A549 (cell line): Measurements from ENCODE around the gene NUTF2.

ENCODE experiments used
- MYC ChIP-seq: IDR thresholded peaks from 2 replicates; pipeline ENCODE4 v1.6.1; 2012; ENCODE audit warnings: mild to moderate bottlenecking, inconsistent platforms, low read length, improper control_type of control experiment, borderline replicate concordance
- NR3C1 ChIP-seq: fragments of >200 bp; sonication (Bioruptor Twin); formaldehyde crosslinking; IDR thresholded peaks from 3 replicates; pipeline ENCODE4 v1.6.1; 2017
- RFX5 ChIP-seq: fragments of 450-650 bp; IDR thresholded peaks from 2 replicates; pipeline ENCODE4 v1.7.1; 2014; ENCODE audit warnings: antibody characterized with exemption, mild to moderate bottlenecking, moderate library complexity
- SMC3 ChIP-seq: fragments of >200 bp; sonication (Bioruptor Twin); formaldehyde crosslinking; IDR thresholded peaks from 3 replicates; pipeline ENCODE4 v1.6.1; 2018; ENCODE audit warnings: inconsistent platforms
- ZFP36 ChIP-seq: fragments of 450-650 bp; IDR thresholded peaks from 2 replicates; pipeline ENCODE4 v1.6.1; 2014; ENCODE audit warnings: borderline replicate concordance; ENCODE audit not compliant: partially characterized antibody
- ZNF302 ChIP-seq: fragments of 250-450 bp; sonication (Bioruptor Pico); IDR thresholded peaks from 2 replicates; pipeline ENCODE4 v1.9.0; 2021; ENCODE audit warnings: inconsistent platforms, mild to moderate bottlenecking, moderate library complexity
- TF ChIP-seq, protein P1 (sequence below): fragments of >200 bp; sonication (Bioruptor Twin); formaldehyde crosslinking; IDR thresholded peaks from 3 replicates; pipeline ENCODE4 v1.5.1; 2016
- TF ChIP-seq, protein P2 (sequence below): fragments of 200-600 bp; sonication (generic); IDR thresholded peaks from 2 replicates; pipeline ENCODE4 v1.6.1; 2016; ENCODE audit warnings: antibody characterized with exemption, mild to moderate bottlenecking, moderate library complexity
- TF ChIP-seq, protein P3 (sequence below): IDR thresholded peaks from 2 replicates; pipeline ENCODE4 v1.6.1; 2012

DNA sequence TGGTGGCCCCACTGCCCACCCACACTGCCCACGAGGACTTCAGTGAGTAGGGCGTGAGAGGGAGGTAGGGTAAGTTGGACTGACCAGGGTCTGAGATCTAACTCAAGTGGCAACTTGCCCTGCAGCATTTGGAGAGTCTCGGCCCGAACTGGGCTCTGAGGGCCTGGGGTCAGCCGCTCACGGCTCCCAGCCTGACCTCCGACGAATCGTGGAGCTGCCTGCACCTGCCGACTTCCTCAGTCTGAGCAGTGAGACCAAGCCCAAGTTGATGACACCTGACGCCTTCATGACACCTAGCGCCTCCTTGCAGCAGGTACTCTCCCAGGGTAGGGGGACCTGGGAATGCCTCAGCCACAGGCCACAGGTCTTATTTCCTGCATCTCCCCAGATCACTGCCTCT lies 32.7 kb downstream of the NUTF2 start:
- no peak for TF ChIP-seq MYC
- TF ChIP-seq, protein P1, sequence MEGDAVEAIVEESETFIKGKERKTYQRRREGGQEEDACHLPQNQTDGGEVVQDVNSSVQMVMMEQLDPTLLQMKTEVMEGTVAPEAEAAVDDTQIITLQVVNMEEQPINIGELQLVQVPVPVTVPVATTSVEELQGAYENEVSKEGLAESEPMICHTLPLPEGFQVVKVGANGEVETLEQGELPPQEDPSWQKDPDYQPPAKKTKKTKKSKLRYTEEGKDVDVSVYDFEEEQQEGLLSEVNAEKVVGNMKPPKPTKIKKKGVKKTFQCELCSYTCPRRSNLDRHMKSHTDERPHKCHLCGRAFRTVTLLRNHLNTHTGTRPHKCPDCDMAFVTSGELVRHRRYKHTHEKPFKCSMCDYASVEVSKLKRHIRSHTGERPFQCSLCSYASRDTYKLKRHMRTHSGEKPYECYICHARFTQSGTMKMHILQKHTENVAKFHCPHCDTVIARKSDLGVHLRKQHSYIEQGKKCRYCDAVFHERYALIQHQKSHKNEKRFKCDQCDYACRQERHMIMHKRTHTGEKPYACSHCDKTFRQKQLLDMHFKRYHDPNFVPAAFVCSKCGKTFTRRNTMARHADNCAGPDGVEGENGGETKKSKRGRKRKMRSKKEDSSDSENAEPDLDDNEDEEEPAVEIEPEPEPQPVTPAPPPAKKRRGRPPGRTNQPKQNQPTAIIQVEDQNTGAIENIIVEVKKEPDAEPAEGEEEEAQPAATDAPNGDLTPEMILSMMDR, result no peak
- no peak for TF ChIP-seq ZFP36
- TF ChIP-seq RFX5, result no peak
- no peak for TF ChIP-seq ZNF302 (CRISPR knock-in tag)
- TF ChIP-seq, protein P2, sequence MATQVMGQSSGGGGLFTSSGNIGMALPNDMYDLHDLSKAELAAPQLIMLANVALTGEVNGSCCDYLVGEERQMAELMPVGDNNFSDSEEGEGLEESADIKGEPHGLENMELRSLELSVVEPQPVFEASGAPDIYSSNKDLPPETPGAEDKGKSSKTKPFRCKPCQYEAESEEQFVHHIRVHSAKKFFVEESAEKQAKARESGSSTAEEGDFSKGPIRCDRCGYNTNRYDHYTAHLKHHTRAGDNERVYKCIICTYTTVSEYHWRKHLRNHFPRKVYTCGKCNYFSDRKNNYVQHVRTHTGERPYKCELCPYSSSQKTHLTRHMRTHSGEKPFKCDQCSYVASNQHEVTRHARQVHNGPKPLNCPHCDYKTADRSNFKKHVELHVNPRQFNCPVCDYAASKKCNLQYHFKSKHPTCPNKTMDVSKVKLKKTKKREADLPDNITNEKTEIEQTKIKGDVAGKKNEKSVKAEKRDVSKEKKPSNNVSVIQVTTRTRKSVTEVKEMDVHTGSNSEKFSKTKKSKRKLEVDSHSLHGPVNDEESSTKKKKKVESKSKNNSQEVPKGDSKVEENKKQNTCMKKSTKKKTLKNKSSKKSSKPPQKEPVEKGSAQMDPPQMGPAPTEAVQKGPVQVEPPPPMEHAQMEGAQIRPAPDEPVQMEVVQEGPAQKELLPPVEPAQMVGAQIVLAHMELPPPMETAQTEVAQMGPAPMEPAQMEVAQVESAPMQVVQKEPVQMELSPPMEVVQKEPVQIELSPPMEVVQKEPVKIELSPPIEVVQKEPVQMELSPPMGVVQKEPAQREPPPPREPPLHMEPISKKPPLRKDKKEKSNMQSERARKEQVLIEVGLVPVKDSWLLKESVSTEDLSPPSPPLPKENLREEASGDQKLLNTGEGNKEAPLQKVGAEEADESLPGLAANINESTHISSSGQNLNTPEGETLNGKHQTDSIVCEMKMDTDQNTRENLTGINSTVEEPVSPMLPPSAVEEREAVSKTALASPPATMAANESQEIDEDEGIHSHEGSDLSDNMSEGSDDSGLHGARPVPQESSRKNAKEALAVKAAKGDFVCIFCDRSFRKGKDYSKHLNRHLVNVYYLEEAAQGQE, result no peak
- no peak for TF ChIP-seq SMC3
- TF ChIP-seq NR3C1, result no peak
- TF ChIP-seq, protein P3, sequence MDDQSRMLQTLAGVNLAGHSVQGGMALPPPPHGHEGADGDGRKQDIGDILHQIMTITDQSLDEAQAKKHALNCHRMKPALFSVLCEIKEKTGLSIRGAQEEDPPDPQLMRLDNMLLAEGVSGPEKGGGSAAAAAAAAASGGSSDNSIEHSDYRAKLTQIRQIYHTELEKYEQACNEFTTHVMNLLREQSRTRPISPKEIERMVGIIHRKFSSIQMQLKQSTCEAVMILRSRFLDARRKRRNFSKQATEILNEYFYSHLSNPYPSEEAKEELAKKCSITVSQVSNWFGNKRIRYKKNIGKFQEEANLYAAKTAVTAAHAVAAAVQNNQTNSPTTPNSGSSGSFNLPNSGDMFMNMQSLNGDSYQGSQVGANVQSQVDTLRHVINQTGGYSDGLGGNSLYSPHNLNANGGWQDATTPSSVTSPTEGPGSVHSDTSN, result no peak
